ENCODE data around the gene CNTNAP1.
A peak's percentile ranks its signal among the peaks of the same experiment; 100 is the strongest.
"Not testable (repeated sequence)": the region's sequence is repeated elsewhere in the genome, so short reads cannot be mapped to it uniquely, and the experiment has no call there.

The CNTNAP1 gene

DNA sequence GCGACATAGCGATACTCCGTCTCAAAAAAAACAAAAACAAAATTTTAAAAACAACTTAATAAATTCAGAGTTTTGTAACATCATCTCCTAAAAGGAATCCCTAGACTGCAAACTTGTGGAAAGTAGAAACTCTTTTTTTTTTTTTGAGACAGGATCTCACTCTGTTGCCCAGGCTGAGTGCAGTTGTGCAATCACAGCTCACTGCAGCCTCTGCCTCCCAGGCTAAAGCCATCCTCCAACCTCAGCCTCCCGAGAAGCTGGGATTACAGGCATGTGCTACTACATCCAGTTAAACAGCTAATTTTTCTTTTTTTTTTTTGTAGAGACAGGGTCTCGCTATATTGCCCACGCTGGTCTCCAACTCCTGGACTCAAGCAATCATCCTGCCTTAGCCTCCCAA, 42.8 kb downstream of the CNTNAP1 start:
- DNase-seq (ENCODE audit: extremely low read depth, low read depth), result no peak
- H3K4me3 ChIP-seq (replicated peaks; ENCODE audit: low read depth, low read length), result no peak overlapping the region
- TF ChIP-seq, protein P1, sequence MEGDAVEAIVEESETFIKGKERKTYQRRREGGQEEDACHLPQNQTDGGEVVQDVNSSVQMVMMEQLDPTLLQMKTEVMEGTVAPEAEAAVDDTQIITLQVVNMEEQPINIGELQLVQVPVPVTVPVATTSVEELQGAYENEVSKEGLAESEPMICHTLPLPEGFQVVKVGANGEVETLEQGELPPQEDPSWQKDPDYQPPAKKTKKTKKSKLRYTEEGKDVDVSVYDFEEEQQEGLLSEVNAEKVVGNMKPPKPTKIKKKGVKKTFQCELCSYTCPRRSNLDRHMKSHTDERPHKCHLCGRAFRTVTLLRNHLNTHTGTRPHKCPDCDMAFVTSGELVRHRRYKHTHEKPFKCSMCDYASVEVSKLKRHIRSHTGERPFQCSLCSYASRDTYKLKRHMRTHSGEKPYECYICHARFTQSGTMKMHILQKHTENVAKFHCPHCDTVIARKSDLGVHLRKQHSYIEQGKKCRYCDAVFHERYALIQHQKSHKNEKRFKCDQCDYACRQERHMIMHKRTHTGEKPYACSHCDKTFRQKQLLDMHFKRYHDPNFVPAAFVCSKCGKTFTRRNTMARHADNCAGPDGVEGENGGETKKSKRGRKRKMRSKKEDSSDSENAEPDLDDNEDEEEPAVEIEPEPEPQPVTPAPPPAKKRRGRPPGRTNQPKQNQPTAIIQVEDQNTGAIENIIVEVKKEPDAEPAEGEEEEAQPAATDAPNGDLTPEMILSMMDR (IDR thresholded peaks at IDR 0.05; ENCODE audit: low read depth, low read length, missing control alignments), result no peak

DNA sequence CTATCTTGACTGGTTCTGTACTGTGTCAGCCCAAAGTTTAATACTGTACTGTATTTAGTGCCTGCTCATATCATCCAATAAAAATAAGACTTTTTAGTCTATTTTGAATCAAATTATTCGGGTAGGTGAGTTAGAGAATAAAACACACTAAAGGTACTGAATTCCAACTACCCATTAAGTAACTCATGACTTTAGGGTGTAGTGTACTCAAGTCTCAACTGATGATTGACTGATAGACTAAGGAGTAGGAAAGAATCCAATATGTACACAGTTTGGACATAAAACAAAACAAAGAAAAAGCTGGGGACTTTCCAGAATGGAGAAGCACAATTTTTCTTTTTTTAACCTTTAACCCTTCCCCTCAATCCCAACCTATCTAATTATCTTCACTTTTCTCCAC, 58.4 kb downstream of the CNTNAP1 start:
- H3K4me3 ChIP-seq (replicated peaks; ENCODE audit: low read depth, low read length), result no peak overlapping the region
- no peak for DNase-seq (ENCODE audit: extremely low read depth, low read depth)
- TF ChIP-seq, protein P1 (IDR thresholded peaks at IDR 0.05; ENCODE audit: low read depth, low read length, missing control alignments), result no peak

DNA sequence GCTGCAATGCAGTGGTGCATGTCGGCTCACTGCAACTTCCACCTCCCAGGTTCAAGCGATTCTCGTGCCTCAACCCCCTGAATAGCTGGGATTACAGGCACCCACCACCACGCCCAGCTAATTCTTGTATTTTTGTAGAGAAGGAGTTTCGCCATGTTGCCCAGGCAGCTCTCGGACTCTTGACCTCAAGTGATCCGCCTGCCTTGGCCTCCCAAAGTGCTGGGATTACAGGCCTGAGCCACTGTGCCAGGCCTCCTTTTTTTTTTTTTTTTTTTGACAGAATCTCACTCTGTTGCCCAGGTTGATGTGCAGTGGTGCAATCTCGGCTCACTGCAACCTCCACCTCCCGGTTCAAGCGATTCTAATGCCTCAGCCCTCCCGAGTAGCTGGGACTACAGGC, 60.6 kb downstream of the CNTNAP1 start:
- DNase-seq (ENCODE audit: extremely low read depth, low read depth); H3K4me3 ChIP-seq (replicated peaks; ENCODE audit: low read depth, low read length): not testable (repeated sequence)

DNA sequence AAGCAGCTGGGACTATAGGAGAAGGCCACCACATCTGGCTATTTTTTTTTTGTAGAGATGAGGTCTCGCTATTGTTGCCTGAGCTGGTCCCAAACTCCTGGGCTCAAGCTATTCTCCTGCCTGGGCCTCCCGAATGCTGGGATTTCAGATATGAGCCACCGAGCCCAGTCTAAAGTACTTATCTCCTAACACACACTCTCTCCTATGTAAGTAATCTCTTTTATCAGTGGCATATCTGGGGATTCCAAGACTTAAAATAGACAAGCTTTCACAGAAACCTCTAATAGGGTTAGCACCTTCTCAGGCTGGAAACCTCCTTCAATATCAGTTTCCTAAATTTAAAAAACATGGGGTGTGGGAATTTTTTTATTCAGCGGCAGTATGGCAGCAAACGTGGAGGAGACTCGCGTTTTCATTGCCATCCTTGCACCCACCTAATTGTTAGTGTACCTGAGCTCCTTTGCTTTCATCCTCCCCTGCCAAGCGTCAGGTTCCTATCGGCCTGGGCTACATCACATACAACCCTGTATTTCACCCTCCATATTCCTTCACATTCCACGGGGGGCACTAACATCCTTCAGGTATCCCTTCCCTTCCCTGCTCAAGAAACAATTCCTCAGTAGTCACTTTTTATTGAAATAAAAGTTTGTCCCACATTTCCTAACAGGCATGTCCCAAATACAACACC, 61.4 kb downstream of the CNTNAP1 start:
- H3K4me3 ChIP-seq (replicated peaks; ENCODE audit: low read depth, low read length), result peak overlapping the region; percentile 72
- TF ChIP-seq, protein P1 (IDR thresholded peaks at IDR 0.05; ENCODE audit: low read depth, low read length, missing control alignments), result no peak
- peak; percentile 1 for DNase-seq (ENCODE audit: extremely low read depth, low read depth)

DNA sequence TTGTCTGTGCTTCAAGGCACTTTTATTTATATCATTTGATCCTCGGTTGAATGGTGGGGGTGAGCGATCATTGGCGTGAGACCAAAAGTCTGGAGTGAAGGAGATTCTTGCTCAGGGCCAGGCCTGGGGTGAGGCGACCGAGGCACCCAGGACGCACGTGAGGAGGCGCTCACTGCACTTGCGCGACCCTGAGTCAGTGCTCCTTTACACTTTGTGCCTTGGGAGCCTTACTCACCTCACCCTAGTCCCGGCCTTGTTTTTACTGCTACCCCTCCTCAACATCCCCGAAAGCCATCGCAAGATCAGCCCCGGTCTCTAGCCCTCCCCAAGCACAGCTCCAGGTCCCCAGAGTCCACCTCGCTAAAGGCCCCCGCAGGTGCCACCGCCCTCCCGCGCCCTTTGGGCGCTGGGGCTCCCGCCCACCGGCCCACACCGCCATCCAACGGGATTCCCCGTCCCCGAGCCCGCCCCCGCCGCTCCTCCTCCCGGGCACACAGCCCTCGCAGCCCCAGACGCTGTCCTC, 62.0 kb downstream of the CNTNAP1 start:
- peak; percentile 37 for DNase-seq (ENCODE audit: extremely low read depth, low read depth)
- H3K4me3 ChIP-seq (replicated peaks; ENCODE audit: low read depth, low read length), result peak overlapping the region; percentile 72
- TF ChIP-seq, protein P1 (IDR thresholded peaks at IDR 0.05; ENCODE audit: low read depth, low read length, missing control alignments), result no peak

DNA sequence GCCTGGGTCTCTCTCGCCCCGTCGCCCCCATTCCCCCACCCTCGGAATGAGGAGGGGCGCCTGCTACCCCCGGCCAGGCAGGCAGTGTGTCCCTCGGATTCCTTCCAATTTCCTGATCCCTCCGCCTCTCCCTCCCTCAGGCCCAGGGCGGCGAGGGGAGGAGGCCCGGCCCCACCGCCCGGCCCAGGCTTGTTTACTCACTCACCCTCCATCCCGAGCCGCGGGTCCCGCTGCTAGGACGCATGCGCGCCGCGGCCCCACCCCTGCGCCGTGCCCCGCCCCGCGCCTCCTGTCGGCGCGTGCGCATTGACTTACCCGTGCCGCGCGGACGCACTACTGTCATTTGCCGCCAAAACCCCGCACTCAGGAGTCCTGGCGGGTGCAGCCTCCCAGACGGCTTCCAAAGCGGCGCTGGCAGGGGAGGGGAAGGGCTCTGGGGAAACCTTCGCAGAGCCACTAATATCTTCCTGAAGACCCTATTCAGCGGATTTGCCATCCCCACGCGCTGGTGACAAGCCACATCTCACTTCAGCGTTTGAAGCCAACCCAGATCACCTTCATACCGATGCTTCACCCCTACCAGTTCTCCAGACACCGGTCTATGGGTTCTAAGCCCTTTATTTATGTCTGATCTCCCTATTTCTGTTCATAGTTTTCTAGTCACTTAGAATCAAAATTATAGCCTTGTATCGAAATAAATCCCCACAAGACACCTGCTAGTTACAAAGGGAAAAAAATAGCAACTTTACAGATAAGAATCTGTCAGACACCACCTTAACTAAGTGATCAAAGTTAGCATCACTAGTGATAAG, 62.7 kb downstream of the CNTNAP1 start, which contains the start of gene EZH1:
EZH1 (minus strand) TSS at position 235 of the 812 bp plus-strand sequence. CDS start 16,099 bp downstream, outside the sequence.
- DNase-seq (ENCODE audit: extremely low read depth, low read depth), result peak; percentile 64
- H3K4me3 ChIP-seq (replicated peaks; ENCODE audit: low read depth, low read length), result peak within 1 kb of the TSS; percentile 72
- TF ChIP-seq, protein P1 (IDR thresholded peaks at IDR 0.05; ENCODE audit: low read depth, low read length, missing control alignments), result no peak
